HT-29 (cell line): ENCODE data around the gene SLC39A13. TPM values are rescaled to one million over a fixed set of nuclear protein-coding genes. Genes with fewer than 3 reads are reported as not detected.

ENCODE experiments used
- DNase-seq: peaks from one replicate; pipeline ENCODE4 v3.0.0-alpha.2; 2015; ENCODE audit warnings: low spot score
- small RNA-seq: library from RNA; depleted of rRNA; stranded (forward); fragments of <200 nt; gene quantifications from one replicate; pipeline ENCODE3, GENCODE V24; 2014
- total RNA-seq: library from RNA; depleted of rRNA; stranded (reverse); fragments of >200 nt; shearing (Covaris generic); gene quantifications from 2 replicates; pipeline ENCODE4 v1.2.3, GENCODE V29; 2014; rRNA removed

SLC39A13 gene
- total RNA-seq, 1 experiment from 2014 or later = 67.0 TPM

GRCh38 chr11:47451990-47452389 is 43.6 kb downstream of the SLC39A13 start:
- DNase-seq = no peak

GRCh38 chr11:47453365-47453764 is 45.0 kb downstream of the SLC39A13 start:
- no peak for DNase-seq

DNA sequence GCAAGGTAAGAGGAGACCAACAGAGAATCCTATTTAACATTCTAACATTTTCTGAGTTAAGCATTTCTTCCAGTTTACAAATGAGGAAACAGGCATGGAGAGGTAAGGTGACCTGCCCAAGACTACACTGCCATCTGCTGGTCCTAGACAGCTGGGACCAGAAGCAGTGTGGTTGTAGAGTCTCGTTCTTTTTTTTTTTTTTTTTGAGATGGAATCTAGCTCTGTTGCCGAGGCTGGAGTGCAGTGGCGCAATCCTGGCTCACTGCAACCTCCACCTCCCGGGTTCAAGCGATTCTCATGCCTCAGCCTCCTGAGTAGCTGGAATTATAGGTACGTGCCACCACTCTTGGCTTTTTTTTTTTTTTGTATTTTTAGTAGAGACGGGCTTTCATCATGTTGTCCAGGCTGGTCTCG is 45.9 kb downstream of the SLC39A13 start:
- DNase-seq = peak; percentile 90

DNA sequence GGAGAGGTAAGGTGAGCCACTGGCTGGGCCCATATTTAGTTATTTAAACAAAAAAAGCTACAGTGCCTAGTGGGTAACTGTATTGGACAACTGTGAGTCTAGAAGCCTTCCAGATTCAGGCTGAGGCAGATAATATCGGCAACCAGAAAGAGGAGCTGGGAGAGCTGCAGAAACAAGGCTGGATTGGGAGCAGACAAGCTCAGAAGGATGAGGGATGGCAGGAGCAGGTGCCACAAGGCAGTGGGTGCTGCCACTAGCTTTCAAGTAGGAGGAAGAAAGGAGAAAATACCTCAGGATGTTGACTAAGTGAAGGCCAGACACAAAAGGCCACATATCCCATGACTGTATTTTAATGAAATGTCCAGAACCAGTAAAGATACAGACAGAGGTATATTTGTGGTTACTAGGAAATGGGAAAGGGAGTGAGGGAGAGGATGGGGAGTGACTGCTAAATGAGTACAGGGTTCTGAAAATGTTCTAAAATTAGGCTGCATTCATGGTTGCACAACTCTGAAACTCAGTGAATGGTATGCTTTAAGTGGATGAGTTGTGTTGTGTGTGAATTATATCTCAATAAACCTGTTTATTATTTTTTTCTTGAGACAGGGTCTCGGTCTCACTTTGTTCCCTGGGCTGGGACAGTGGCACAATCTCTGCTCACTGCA is 52.3 kb downstream of the SLC39A13 start:
- no peak for DNase-seq

GRCh38 chr11:47461876-47462275 is 53.5 kb downstream of the SLC39A13 start:
- DNase-seq = no peak

DNA sequence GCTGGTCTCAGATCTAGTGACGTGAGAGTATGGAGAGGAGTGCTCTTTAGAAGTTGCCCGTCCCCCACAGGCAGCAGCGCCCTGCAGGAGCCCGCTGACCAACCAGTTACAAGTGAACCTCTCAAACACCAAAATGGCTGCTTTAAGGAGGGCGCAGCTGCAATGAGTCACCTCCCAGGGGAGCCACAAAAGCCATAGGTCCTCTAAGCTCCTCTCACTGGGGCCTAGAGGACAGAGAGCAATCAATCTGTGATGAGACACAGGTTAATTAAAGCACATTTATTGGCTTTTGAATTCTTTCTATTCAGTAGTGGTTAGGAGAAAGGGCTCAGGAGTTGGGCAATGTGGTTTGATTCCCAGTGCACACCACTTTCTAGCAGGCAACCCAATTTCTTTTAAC is 56.1 kb downstream of the SLC39A13 start:
- no peak for DNase-seq

Small RNA genes within 50 kb of the gene (small RNA-seq; reads per million reads assigned to genes)
- gene MIR4487 = not detected

Other genes starting within 250 kb of the SLC39A13 start
- 162 and 181 TPM in 2 replicates for gene ARFGAP2, start 231.7 kb upstream of the SLC39A13 start, total RNA-seq
- gene PACSIN3, start 222.2 kb upstream of the SLC39A13 start, total RNA-seq = 2.6 and 3.7 TPM in 2 replicates
- 17.1 and 25.7 TPM in 2 replicates for gene DDB2, start 193.6 kb upstream of the SLC39A13 start, total RNA-seq
- gene ACP2, start 159.8 kb upstream of the SLC39A13 start, total RNA-seq = 42.9 and 48.5 TPM in 2 replicates
- gene NR1H3, start 150.6 kb upstream of the SLC39A13 start, total RNA-seq = 139 and 147 TPM in 2 replicates
- 44.0 and 46.2 TPM in 2 replicates for gene MADD, start 138.5 kb upstream of the SLC39A13 start, total RNA-seq
- gene MYBPC3, start 55.9 kb upstream of the SLC39A13 start, total RNA-seq = 0.05 TPM in 1 of 2 replicates, not detected in the other
- not detected in 2 replicates for gene SPI1, start 30.0 kb upstream of the SLC39A13 start, total RNA-seq
- 206 and 222 TPM in 2 replicates for gene PSMC3, start 17.8 kb downstream of the SLC39A13 start, total RNA-seq
- gene RAPSN, start 40.5 kb downstream of the SLC39A13 start, total RNA-seq = not detected in 2 replicates
- 104 and 123 TPM in 2 replicates for gene CELF1, start 144.5 kb downstream of the SLC39A13 start, total RNA-seq
- gene PTPMT1, start 157.0 kb downstream of the SLC39A13 start, total RNA-seq = 193 and 201 TPM in 2 replicates
- gene KBTBD4, start 170.4 kb downstream of the SLC39A13 start, total RNA-seq = 26.5 and 29.5 TPM in 2 replicates
- gene NDUFS3, start 170.5 kb downstream of the SLC39A13 start, total RNA-seq = 144 and 149 TPM in 2 replicates
- not detected in 2 replicates for gene FAM180B, start 178.1 kb downstream of the SLC39A13 start, total RNA-seq
- not detected in 2 replicates for gene C1QTNF4, start 185.8 kb downstream of the SLC39A13 start, total RNA-seq
- 103 and 109 TPM in 2 replicates for gene MTCH2, start 234.0 kb downstream of the SLC39A13 start, total RNA-seq